GDM1 (cell line): ENCODE measurements around the gene DEXI.
"Not testable (repeated sequence)": the region's sequence is repeated elsewhere in the genome, so short reads cannot be mapped to it uniquely, and the experiment has no call there.

ENCODE experiments used
- DNase-seq: peaks from one replicate; lab custom pipeline; 2025; lab: John Stamatoyannopoulos, UW

DEXI gene

DNA sequence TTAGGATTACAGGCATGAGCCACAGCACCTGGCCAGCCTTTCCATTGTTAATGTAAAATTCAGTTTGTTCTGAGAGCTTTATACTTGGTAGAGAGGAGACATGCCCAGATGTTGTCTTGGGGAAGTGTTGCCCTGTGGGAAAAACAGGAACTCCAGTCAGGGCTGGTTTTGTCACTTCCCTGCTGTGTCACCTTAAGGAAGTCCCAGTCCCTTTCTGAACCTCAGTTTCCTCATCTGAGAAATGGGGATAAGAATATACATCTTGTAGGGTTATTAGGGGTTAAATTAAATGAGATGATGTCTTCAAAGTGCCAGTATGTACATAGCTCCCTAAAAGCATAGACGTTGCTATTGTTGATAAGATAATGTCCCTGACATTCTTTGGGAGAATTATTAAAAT, 27.3 kb upstream of the DEXI start:
- DNase-seq = peak; percentile 20

DNA sequence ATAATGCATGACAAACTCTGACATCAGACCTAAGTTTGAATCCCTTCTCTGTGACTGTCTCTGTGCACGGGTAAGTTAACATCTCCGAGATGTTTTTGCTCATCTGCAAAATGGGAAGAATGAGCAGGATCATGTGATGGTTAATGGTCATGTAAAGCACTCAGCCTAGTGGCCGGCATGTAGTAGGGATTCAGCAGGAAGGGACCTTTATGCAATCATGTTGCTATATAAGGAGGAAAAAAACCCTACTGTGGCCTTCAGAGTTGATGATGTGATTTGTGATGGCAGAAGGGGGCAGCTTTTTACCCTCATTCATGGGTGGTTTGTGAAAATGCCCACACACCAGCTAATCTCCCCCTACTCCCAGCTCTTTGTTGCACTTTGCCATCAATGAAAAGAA, 26.2 kb upstream of the DEXI start:
- DNase-seq = no peak

DNA sequence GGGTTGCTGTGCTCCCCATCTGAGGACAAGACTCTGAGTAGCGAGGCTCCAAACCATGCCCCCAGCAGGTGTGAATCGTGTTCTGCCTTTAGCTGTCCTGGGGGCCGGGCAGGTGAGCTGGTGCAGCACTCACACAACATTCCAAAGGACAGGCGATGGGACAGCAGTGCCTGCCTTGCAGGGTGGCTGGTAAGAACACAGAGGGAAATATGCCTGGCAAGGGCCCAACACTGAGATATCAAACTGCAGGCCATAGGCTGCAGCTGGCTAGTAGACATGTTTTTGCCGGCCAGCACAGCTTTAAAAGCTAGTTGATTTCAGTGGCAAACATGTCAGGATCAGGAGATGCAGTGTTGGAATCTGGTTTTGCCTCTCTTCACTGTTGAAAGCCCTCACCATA, 25.7 kb upstream of the DEXI start:
- DNase-seq = no peak

DNA sequence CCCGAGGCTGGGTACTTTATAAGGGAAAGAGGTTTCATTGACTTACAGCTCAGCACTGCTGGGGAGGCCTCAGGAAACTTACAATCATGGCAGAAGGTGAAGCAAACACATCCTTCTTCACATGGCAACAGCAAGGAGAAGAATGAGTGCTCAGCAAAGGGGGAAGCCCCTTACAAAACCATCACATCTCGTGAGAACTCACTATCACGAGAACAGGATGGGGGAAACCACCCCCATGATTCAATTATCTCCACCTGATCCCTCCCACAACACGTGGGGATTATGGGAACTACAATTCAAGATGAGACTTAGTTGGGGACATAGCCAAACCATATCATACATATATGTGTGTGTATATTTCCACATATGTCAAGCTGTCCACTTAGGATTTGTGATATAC, 24.3 kb upstream of the DEXI start:
- DNase-seq = not testable (repeated sequence)

DNA sequence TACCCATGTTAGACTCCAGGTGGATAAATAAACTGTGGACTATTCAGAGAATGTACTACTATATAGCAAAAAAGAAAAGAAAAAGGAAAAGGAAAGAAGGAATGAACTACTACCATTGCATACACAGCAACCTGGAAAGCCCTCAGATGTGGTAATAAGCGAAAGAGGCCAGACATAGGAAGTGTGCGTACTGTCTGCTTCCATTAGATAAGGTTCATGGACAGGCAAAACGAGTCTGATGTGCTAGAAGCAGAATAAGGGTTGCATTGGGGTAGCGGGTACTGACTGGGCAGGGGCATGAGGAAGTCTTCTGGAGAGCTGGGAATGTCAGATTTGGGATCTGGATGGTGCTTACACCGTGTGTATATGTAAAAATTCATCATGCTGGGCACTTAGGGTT, 23.9 kb upstream of the DEXI start:
- DNase-seq = peak; percentile 51

DNA sequence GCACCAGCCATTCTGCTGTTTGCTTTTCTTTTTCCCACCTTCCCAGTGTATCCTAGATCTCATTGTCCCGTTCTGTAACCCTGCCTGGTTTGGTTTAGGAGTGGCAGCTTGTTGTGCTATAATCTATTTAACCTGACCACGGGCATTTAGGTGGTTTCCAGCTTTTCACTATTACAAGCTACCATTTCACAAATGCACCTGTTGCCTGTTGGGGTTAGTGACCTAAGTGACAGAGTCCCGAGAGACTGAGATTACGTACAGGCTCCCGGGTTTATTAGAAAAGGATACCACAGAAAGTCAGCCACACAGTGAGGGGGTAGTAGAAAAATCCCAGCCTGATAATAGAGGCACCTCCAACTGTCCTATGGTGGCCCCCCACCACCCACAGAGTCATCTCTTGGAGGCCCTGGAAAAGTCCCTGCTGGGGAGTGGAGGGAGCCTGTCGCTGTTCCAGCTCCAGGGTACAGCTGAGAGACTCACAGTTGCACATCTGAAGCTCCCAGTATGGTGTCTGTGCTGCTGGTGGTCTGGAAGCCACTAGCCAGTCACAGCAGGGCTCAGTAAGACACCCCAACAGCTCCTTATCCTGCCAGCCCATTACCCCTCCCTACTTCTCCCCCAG, 23.3 kb upstream of the DEXI start:
- no peak for DNase-seq

DNA sequence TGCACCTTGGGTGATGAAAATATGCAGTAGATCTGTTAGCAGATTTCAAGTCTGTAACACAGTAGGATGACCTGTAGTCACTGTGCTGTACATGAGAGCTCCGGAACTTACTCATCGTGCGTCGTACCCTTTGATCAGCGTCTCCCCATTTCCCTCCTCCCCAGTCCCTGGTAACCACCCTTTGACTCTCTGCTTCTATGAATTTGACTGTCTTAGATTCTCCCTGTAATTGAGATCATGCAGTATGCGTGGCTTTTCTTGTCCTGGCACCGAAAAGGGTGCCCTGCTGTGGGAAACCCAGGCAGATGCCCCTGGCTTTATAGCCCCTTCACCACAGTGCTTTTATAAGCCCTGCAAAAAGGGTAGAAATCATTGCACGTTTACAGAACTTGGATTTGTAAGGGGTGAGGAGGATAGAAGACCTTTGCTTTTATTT, 22.6 kb upstream of the DEXI start:
- no peak for DNase-seq

DNA sequence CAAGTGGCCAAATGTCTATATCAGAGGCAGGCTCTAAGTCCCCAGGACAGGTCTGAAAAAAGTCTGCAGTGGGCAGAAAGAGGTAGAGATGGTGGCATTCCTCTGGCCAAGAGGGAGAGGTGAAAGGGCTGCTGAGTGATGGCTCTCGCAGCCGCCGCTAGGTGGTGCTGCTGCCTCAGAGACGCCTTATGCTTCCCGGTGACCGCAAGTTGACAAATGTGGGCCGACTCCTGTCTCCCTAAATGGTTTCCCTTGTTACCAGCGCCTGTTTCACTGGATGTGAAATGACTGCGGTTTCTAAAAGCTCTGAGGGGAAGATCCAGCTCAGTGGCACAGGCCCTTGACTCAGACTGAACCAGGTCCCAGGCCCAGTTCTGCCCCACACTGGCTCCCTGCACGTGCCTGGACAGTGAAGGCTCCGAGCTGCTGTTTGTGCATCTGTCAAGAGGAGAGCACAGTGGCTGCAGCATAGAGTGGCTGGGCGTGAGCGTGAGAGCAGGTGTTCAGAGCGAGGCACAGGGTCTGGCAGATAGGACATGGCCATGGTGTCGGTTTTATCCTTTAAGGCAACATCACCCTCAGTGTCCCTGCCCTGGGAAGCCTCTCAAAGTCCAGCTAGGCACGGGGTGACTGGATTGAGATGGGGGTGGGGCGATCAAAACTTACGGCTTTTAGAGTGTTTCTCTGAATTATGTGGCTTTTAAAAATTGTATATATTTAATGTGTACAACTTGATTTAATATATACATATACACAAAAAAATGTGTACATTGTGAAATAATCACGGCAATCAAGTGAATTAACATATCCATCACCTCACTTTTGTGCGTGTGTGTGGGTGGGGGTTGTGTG, 22.0 kb upstream of the DEXI start:
- peak; percentile 73 for DNase-seq

DNA sequence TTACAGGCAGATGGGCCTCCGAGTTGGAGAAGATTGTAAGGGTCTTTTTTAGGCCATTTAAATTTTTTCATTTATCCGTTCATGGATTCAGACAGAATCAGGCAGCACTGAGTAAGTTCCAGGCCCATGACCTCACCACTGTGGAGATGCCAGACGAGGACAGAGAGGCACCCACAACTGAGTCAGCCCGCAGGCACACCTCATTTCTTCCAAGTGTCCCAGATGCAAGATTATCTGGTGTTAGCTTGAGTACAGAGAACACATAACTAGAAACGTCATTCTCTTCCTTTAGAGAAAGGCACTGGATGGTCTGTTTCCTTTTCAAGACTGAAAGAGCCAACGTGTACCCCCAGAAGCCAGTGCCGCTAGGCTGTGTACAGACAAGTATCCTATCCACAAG, 19.0 kb upstream of the DEXI start:
- DNase-seq = no peak

DNA sequence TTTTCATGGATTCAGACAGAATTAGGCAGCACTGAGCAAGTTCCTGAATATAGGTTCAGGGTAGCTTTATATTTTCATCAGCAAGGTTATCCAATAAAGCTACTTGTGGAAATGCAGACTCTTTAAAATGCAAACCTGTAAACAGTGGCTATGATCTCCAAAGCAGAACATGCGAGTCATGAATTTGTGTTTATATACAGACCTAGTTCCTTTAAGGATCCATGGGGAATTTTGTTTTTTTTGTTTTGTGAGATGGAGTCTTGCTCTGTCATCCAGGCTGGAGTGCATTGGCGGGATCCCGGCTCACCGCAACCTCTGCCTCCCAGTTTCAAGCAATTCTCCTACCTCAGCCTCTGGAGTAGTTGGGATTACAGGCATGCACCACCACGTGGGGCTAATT, 16.9 kb upstream of the DEXI start:
- DNase-seq = no peak

DNA sequence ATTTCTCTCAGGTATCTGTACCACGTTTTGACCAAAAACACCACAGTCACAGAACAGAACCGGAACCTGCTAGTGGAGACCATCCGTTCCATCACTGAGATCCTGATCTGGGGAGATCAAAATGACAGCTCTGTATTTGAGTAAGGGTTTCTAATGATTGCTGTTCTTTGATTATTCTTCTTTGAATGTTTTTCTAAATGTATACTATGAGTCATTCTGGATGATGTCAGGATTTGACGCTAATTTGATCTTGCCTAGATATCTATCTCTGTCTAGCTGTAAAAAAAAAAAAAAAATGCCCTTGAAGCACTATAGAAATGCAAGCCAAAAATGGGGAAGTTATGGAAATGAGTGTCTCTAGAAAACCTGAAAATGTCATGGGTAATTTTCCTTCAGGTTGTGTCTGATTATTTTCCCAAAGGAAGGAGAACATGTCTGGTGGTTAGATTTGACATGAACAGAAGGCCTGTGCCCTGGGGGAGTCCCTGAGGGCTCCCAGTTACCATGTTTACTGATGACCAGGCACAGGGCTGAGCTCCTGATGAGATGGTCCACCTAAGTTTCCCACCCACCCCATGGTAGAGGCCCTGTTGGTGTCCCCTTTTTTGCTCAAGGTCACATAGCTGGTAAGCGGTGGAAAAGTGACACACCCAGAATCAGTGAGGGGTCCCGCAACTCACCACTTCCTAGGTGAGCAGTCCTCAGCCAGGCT, 15.7 kb upstream of the DEXI start:
- DNase-seq = no peak

DNA sequence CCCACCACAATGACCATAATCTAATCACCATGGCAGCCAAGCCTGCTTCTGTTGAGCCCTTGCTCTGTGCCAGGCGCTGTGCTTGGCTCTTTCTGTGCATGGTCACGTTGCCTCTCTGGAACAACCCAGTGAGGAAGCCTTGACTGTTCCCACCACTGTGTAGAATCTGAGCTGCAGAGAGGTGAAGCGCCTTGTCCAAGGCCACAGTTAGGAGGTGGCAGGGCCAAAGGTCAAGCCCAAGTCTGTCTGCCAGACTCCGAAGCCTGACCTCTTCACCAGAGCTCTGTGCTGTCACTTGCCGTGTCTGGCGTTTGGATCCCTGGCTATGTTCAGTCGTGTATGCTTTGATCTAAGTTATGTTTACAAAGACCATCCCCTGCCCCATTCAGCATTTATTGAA, 12.6 kb upstream of the DEXI start:
- no peak for DNase-seq

DNA sequence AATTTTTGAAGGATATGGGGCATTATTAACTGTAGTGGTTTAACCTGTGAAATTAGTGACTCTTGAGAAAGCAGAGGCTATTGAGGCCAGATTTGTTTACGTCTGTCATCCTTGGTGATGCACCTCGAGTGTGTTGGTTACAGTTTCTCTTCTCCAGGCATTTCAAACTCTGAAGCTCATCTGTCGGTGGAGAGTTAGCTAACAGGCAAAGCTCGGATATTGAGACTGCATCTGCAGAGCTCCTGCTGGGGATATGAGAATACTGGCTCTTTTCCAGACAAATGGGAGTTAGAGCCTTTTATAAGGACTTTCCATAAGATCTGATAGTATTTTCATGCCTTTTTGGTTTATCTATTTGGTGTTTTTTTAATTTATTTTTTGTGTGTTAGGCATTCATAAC, 8.8 kb upstream of the DEXI start:
- no peak for DNase-seq

DNA sequence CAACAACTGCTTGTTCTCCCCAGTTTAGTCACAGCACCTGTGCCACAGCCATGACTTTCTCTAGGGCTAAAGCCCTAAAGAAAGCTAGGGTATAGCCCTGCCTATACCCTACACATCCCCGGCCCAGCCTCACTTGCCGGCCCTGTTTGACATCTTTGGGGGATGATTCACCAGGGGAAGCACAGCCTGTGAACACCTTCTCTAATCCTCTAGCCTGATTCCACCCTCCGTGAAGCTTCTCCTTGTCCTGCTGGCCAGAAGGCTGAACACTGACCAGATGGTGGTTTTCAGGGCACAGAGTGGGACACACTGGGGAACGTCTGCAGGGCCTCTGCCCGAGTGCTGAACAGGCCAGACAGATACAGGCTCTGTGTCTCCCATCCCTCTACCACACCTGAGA, 8.1 kb upstream of the DEXI start:
- no peak for DNase-seq

DNA sequence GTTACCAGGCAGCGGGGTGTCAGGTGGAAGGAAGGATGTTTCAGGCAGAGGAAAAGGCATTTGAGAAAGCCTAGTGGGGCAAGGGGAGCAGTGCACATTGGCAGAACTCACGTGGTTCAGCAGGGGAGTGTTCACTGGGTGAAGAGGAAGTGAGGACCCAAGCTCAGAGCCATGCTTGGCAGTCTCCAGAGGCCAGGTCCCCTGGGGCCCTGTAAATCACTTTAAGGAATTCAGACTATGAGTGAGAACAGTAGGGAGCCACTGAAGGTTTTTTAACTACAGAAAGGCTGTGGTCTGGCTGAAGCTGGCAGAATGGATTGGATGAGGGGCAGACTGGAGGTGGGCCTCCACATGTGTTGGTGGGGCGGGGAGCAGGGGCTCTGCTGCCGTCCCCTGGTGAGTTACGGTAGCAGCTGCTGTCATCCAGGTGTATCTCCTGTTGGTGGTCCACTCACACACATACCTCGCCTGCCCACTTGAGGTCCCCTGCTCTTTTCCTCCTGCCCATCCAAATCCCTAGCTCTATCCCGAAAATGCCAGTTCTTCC, 7.2 kb upstream of the DEXI start:
- peak; percentile 34 for DNase-seq

DNA sequence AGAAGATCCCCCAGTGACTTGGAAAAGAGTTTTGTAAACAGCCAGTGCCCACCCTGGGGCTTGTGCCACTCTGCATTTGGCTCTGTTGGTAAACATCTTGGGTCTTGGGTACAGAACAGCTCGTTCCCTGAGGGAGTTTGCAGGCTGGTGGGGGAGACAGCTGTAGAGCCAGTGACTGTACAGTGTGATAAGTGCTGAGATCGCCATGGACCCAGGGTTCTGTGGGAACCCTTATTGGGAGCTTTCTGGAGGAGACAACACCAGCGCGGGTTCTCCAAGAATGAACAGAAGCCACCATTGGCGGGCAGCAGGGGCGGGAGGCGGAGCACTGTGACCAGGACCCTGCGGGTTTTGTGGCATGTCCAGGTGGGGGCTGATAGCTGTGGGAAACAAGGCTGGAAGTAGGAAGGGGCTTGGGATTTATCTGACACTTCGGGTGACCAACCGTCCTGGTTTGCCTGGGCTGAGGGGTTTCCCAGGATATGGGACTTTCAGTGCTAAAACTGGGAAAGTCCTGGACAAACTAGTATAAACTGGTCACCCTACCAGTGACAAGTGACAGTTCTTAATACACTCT, 5.0 kb upstream of the DEXI start:
- DNase-seq = no peak

DNA sequence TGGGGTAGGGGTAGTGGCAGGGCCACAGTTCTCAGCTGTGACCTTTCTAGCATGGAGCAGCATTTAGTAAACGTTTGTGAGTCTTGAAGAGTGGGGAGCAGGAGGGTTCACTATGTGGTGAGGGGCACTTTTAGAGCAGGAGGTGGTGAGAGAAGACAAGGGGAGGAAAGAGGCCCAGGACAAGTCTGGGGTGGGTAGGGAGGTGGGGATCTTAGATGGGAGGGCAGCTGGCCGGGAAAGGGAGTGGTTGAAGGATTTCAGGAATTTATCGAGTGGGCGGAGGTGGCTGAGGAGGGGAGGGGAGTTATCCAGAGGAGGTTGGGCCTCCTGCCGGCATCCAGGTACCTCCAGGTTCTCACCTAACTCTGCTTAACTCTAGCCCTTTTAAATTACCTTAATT, 4.0 kb upstream of the DEXI start:
- no peak for DNase-seq

DNA sequence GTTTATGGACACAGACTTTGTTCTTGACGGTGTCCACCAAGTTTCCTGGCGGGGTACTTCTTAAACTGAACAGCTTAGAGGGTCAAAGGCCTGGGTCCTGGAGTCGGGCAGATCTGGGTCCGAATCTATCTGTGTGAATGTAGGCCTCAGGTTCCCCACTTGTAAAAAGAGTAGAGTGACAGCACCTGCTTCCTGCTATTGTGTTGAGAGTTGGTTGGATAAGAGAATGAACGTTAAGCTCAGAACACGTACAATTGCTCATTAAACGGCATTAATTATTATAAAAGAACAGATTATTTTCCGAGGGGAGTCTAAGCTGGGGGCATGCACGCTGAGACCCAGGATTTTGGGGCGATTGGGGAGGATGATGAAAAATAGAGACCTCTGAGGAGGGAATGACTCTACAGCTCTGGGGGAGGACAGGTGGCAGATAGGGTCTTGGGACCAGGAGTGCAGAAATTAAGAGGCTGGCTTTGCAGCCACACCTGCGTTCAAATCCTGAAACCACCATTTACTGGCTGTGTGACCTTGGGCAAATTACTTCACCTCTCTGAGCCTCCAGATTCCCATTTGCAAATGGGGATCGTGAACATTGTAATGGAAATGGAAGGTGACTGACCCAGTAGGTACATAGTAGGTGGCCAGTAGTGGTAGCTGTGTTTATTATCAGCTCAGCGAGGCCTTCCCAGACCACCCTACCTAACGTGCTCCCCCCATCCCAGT, 3.0 kb upstream of the DEXI start:
- DNase-seq = no peak

DNA sequence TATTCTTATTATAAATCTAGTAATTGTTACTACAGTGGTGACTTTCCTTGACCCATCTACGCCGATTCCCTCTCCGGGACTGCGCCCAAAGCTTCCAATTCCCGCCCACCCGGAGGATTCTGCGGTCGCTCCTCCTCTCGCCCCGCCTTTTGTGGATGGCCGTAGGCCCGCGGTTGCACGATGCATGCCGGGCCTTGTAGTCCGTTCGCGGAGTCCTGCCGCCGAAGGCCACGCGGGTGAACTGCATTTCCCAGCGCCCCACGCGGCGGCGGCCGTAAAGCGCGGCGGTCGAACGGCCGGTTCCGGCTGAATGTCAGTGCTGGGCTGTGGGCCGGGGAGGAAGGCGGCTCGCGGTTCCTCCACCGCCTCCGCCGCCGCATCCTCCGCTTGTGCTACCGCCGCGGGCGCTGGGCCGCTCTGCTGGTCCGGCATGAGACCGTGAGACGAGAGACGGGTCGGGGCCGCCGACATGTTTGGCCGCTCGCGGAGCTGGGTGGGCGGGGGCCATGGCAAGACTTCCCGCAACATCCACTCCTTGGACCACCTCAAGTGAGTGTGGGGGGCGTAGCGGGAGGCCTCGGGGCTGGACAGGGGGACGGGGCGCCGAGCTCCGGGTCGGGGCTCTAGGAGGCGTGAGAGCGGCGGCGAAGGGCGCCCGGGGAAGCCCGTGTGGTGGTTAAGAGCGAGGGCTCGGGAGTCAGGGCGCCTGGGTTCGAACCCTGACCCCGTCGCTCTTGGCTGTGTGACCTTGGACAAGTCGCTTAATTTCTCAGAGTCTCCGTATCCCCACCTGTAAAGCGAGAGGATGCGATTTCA, 2.2 kb upstream of the DEXI start, which contains the start of gene CLEC16A:
Gene CLEC16A (plus strand): TSS at position 316 of the 816 bp plus-strand sequence. CDS start 154 bp downstream, at position 470.
- DNase-seq = peak; percentile 94

DNA sequence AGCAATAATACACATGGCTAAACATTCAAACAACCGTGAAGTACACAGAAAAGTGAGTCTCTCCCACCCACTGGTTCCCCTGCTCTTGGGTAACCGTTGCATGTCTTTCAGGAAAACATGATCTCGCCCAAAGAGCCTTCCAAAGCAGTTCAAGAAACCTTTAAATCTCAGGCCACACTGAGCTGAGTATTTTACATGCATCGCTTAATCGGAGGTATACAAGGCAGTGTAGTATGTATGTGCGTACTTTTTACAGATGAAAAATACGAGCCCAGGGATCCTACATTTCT, 741 bp upstream of the DEXI start:
- DNase-seq = no peak

DNA sequence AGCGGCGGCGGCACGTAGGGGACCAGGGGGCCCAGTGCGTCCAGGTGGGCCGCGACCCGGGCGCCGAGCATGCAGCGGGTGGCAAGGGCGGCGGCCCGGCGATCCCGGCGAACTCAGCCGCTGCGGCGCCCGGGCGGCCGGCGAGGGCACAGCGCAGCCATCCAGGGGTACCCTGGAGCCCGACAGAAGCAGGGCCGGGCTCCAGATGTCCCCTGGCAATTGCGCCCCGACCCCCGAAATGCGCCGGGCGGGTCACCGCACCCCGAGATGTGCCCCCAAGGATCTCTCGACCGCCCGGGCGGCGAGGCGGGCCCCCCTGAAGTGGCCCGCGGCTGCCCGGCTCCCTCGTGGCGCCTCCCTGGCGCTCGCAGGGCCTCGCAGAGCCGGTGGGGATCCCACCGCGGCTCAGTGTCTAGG, 325 bp downstream of the DEXI start:
- DNase-seq = not testable (repeated sequence)
